ENCODE results near the gene PIF1. TPM values are rescaled to one million over a fixed set of nuclear protein-coding genes. Genes with fewer than 3 reads are reported as not detected.
"Not testable (repeated sequence)": the region's sequence is repeated elsewhere in the genome, so short reads cannot be mapped to it uniquely, and the experiment has no call there.

The PIF1 gene
- total RNA-seq, 1 experiment from 2014 or later, result 5.4 TPM

DNA sequence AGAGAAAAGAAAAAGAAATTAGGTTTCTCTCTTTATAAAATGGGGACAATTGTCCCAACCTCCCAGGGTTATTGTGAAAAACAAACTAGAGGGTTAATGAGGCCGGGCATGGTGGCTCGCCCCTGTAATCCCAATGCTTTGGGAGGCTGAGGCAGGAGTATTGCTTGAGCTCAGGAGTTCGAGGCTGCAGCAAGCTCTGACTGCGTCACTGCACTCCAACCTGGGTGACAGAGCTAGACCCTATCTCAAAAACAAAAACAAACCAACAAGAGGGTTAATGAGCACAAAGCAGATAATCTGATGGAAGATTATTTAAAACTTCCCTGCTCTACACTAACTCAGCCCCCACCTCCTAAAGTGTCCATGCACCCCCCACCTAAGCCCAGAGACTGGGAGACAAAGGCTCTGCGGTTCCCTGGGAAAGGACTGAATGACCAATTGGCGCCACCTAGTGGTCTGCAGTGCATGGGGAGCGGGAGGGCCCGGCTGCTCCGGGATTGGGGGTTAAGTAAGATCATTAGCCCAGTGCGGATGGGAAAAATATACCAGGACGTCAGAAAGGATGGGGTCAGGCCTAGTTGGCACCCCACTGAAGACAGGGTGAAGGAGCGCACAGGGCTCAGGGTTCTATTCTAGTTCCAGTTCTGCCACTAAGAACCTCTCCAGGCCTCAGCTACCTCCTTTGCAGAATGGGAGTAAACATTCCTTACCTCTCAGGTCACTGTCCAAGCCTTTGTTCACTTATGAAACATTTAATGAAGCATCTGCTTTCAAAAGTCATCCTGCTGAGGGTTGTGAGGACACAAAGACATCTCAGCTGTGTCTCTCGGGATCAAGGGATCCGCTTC lies 15.6 kb downstream of the PIF1 start:
- peak; percentile 55 for DNase-seq (ENCODE audit: low spot score)

GRCh38 chr15:64808785-64809453 lies 16.5 kb downstream of the PIF1 start:
- no peak for DNase-seq (ENCODE audit: low spot score)

GRCh38 chr15:64807751-64808222 lies 17.7 kb downstream of the PIF1 start:
- DNase-seq (ENCODE audit: low spot score), result no peak

- no peak for DNase-seq (ENCODE audit: low spot score)
These were observed 18.2 kb downstream of the PIF1 start for GRCh38 chr15:64807051-64807749.

DNA sequence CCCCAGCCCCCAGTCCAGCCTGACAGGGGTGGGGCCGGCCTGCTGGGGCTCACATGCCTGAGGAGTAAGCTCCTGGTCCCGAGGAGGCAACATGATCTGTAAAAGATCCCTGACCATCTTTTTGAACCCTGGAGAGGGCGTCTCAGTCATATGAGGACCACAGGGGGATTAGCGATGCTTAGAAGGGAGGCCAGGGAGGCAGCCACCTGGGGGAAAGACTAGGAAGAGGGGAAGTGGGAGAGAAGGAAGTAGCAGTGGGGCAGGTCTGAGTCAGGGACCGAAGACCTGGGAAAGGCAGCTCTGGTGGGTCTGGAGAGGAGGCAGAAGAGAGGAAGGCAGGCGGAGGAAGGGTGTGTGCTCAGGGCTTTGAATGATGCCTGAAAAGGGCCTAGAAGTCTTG lies 18.9 kb downstream of the PIF1 start:
- no peak for DNase-seq (ENCODE audit: low spot score)

DNA sequence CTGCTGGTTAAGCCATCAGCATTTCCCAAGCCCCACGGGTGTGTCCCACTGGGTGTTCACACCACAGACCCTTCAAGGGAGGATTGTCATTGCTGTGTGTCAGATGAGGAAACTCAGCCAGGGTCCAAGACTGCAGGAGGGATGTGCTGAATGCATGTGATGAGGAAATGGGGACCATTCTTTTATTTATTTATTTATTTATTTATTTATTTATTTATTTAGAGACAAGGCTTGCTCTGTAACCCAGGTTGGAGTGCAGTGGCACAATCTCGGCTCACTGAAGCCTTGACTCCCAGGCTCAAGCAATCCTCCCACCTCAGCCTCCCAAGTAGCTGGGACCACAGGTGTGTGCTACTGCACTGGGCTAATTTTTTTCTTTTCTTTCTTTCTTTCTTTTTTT lies 20.8 kb downstream of the PIF1 start:
- no peak for DNase-seq (ENCODE audit: low spot score)

GRCh38 chr15:64803526-64803925 lies 21.9 kb downstream of the PIF1 start:
- DNase-seq (ENCODE audit: low spot score), result no peak

GRCh38 chr15:64800476-64800875 lies 25.0 kb downstream of the PIF1 start:
- no peak for DNase-seq (ENCODE audit: low spot score)

- DNase-seq (ENCODE audit: low spot score), result not testable (repeated sequence)
These were observed 26.5 kb downstream of the PIF1 start for GRCh38 chr15:64798905-64799304.

DNA sequence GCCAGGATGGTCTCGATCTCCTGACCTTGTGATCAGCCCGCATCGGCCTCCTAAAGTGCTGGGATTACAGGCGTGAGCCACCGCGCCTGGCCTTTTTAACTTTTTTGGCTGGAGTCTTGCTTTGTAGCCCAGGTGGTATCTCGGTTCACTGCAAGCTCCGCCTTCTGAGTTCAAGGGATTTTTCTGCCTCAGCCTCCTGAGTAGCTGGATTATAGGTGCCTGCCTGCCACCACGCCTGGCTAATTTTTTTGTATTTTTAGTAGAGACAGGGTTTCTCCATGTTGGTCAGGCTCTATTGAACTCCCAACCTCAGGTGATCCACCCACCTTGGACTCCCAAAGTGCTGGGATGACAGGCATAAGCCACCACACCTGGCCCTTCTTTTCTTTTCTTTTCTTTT lies 29.5 kb downstream of the PIF1 start:
- not testable (repeated sequence) for DNase-seq (ENCODE audit: low spot score)

DNA sequence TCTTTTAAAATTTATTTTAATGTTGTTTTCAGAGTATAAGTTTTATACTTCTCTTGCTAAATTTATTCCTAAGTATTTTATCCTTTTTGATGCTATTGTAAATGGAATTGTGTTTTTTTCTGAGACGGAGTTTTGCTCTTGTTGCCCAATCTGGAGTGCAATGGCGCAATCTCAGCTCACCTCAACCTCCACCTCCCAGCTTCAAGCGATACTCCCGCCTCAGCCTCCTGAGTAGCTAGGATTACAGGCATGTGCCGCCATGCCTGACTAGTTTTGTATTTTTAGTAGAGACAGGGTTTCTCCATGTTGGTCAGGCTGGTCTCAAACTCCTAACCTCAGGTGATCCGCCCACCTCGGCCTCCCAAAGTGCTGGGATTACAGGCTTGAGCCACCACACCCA lies 30.1 kb downstream of the PIF1 start:
- not testable (repeated sequence) for DNase-seq (ENCODE audit: low spot score)

DNA sequence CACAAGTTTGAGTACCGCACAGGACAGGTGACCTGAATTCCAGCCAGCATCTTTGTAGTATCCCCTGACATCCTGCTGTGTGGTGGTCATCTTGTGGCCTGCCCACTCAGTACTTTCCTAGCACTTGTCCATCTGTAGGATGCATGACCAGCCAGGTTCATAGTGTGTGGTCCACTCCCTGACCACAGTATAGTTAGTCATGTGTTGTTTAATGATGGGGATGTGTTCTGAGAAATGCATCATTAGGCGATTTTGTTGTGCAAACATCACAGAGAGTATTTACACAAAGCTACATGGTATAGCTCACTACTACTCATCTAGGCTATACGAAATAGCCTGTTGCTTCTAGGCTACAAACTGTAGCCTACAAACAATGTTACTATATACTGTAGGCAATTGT lies 33.2 kb downstream of the PIF1 start:
- no peak for DNase-seq (ENCODE audit: low spot score)

- no peak for DNase-seq (ENCODE audit: low spot score)
These were observed 34.0 kb downstream of the PIF1 start for GRCh38 chr15:64791401-64791800.

DNA sequence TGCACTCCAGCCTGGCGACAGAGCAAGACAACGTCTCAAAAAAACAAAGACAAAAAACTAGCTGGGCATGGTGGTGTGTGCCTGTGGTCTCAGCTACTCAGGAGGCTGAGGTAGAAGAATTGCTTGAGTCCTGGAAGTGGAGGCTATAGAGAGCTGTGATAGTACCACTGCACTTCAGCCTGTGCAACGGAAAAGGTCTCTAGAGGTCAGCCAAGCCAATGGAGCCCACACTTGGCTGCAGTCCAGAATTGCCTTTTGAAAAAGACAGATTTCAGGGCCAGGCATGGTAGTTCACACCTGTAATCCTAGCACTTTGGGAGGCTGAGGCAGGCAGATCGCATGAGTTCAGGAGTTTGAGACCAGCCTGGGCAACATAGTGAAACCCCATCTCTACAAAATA lies 41.7 kb downstream of the PIF1 start:
- DNase-seq (ENCODE audit: low spot score), result no peak

- no peak for DNase-seq (ENCODE audit: low spot score)
These were observed 42.7 kb downstream of the PIF1 start for GRCh38 chr15:64782751-64783150.

DNA sequence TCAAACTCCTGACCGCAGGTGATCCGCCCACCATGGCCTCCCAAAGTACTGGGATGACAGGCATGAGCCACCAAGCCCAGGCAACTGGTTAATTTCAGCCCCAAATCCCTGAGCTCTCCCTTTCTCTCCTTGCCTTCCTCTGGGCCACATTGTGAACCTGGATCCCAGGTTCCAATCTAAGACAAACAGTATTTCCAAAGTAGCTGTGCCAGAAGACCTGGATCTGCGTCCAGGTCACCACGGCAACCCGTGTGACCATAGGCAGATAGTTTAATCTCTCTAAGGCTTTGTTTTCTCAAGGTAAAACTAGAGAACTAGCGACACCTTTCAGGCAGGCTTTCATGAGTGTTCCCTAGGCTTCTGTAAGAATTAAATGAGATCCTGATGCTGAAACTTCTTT lies 44.1 kb downstream of the PIF1 start:
- DNase-seq (ENCODE audit: low spot score), result no peak

DNA sequence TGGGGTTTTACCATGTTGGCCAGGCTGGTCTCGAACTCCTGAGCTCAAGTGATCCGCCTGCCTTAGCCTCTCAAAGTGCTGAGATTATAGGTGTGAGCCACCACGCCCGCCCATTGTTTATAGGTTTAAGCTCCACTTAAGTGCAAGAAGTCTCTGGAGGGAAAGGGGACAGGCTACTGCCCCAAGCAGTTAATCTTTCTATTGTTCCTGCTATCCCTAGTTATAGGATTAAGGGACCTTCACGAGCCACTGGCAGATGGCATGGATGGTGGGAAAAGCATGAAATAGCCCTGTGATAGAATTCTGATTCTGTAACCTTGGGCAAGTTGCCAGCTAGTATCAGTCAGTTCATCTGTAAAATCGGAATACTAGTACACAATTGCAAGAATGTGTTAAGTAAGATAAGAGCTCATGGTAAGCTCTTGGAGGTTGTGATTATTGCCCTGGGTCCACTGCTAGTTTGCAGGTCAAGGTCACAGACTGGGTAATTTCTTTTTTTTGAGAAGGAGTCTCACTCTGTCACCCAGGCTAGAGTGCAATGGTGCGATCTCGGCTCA lies 44.8 kb downstream of the PIF1 start:
- no peak for DNase-seq (ENCODE audit: low spot score)

DNA sequence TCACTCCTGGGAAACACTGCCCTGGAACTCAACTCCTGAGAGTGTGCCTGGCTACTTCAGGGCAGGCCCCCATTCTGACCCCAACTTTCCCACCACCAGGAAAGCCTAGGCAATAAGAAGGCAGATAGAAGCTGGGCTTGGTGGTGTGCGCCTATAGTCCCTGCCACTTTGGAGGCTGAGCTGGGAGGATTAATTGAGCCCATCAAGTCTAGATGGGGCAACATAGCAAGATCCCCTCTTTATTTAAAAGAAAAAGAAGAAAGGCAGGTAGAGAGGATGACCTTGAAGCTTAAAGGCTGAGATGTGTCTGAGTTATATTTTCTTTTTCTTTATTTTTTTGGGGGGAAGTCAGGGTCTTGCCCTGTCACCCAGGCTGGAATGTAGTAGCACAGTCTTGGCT lies 45.8 kb downstream of the PIF1 start:
- no peak for DNase-seq (ENCODE audit: low spot score)

- DNase-seq (ENCODE audit: low spot score), result no peak
These were observed 46.4 kb downstream of the PIF1 start for GRCh38 chr15:64779024-64779423.

GRCh38 chr15:64776402-64776786 lies 49.1 kb downstream of the PIF1 start:
- no peak for DNase-seq (ENCODE audit: low spot score)

- no peak for DNase-seq (ENCODE audit: low spot score)
These were observed 49.7 kb downstream of the PIF1 start, which contains the start of gene RBPMS2 for GRCh38 chr15:64775551-64776401. Gene RBPMS2, minus strand, starts transcription at chr15:64775589. Its CDS starts 270 bp downstream, at chr15:64775319.

All from H4 (cell line).